ENCODE data around the gene KLK6.

The KLK6 gene

DNA sequence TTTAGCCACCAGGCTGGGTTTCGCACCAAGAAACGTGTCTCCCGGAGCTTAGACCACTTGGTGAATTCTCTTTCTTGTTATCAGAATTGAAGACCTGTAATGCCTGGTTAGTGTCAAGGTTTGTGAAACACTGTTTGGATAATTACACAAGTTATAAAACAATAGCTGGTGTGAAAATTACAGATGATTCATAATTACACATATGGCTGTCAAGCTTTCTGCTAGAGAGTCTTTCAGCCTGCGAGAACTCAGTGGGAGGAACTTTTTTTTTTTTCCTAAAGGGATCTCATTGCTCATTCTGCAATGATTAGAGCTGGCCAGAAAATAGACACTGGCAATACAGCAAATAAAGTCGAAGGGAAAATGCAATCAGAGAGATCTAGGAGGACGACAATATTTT is 44.8 kb downstream of the KLK6 start:
- H3K4me2 ChIP-seq, result no peak overlapping the region
- H3K36me3 ChIP-seq (ENCODE audit: insufficient read depth), result no peaks in the 10 kb centered on the region
- TF ChIP-seq, protein P1, sequence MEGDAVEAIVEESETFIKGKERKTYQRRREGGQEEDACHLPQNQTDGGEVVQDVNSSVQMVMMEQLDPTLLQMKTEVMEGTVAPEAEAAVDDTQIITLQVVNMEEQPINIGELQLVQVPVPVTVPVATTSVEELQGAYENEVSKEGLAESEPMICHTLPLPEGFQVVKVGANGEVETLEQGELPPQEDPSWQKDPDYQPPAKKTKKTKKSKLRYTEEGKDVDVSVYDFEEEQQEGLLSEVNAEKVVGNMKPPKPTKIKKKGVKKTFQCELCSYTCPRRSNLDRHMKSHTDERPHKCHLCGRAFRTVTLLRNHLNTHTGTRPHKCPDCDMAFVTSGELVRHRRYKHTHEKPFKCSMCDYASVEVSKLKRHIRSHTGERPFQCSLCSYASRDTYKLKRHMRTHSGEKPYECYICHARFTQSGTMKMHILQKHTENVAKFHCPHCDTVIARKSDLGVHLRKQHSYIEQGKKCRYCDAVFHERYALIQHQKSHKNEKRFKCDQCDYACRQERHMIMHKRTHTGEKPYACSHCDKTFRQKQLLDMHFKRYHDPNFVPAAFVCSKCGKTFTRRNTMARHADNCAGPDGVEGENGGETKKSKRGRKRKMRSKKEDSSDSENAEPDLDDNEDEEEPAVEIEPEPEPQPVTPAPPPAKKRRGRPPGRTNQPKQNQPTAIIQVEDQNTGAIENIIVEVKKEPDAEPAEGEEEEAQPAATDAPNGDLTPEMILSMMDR (conservative IDR thresholded peaks at IDR 0.05; ENCODE audit: low read depth, low read length), result no peak
- H3K79me2 ChIP-seq (ENCODE audit: insufficient read depth, low read depth), result no peaks in the 10 kb centered on the region
- no peaks in the 10 kb centered on the region for H3K4me1 ChIP-seq (ENCODE audit: low read depth, poor library complexity, severe bottlenecking)
- H3K9ac ChIP-seq, result no peak overlapping the region
- no peak overlapping the region for H3K27ac ChIP-seq
- H4K20me1 ChIP-seq (ENCODE audit: insufficient read depth), result no peaks in the 10 kb centered on the region
- H2AFZ ChIP-seq (ENCODE audit: low read depth), result no peak overlapping the region
- peaks cover 6% of the 10 kb centered on the region; the same call in 1 of the 2 replicates for H3K27me3 ChIP-seq (ENCODE audit: insufficient read depth, low read depth)
- no peak overlapping the region for H3K4me3 ChIP-seq (IDR thresholded peaks at IDR 0.05; ENCODE audit: insufficient read depth, low read depth, low read length)

DNA sequence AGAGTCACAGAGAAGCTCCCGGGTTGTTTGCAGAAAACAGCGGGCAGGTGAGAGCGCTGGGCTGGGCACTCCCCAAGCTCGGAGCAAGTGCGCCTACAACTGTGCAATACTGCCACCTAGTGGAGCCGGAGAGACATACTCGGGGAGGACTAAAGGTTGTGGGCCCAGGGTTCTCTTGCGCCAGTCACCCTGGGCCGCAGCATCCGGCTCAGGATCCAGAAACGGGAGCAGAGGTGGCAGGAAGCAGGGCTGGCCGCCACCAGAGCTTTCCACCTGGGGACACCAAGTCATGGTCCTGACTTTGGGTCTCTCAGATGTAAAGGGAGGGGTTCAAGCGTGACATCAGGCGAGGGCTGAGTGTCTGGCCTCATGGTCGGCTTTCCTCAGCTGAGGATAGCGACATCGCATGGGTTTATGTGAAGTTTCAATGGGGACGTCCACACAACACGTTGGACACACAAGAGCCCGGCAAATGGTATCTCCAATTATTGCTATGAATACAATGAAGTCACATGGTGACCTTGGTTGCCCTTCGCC is 47.0 kb downstream of the KLK6 start:
- Histone ChIP-seq H3K4me2 (no peak overlapping the region), H3K36me3 (ENCODE audit: insufficient read depth) (no peaks in the 10 kb centered on the region), H3K4me1 (ENCODE audit: low read depth, poor library complexity, severe bottlenecking) (no peaks in the 10 kb centered on the region), H2AFZ (ENCODE audit: low read depth) (no peak overlapping the region), H3K4me3 (IDR thresholded peaks at IDR 0.05; ENCODE audit: insufficient read depth, low read depth, low read length) (no peak overlapping the region), H4K20me1 (ENCODE audit: insufficient read depth) (no peaks in the 10 kb centered on the region), H3K9ac (no peak overlapping the region), H3K79me2 (ENCODE audit: insufficient read depth, low read depth) (no peaks in the 10 kb centered on the region), H3K27me3 (ENCODE audit: insufficient read depth, low read depth) (peaks cover 6% of the 10 kb centered on the region; the same call in 1 of the 2 replicates), H3K27ac (no peak overlapping the region)
- TF ChIP-seq, protein P1 (conservative IDR thresholded peaks at IDR 0.05; ENCODE audit: low read depth, low read length), result peak; percentile 56

DNA sequence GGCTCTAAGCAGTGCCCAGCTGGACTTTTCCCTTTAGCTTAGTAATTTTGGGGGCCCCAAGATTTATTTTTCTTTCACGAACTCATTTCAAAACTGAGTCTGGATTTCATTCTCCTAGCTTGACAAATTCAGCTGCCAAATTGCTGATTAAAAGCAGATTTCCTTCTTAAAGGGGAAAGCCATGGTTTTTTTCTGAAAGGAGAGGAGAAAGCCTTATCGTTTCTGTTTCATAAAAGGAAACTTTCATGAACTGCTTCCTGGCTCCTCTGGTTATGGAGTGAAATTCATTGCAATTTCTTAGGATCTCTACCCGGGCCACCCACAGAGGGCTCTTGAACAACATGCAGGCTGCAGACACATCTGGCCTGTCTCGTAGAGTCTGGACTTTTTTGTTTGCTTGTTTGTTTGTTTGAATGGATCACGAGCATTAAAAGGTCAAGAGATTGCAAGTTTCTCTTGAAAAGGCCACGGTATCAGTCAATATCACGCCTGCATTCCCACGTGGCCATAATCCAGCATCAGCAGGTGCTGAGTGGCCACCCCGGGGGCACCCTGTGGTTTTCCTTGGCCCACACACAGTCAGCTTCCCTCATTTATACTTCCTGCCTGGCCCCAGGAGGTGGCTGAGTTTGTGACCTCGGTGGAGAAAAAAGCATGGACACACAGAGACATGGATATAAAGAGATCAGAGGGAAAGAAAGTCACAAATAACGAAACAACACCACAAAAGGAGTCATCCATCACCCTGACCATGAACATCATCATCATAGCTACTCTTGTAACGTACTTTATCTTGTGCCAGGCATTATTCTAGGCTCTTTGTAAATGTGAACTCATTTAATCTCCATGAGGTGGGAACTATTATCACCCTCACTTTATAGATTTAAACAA is 47.7 kb downstream of the KLK6 start:
- Histone ChIP-seq H3K4me1 (ENCODE audit: low read depth, poor library complexity, severe bottlenecking) (no peaks in the 10 kb centered on the region), H3K79me2 (ENCODE audit: insufficient read depth, low read depth) (no peaks in the 10 kb centered on the region), H4K20me1 (ENCODE audit: insufficient read depth) (no peaks in the 10 kb centered on the region), H3K27me3 (ENCODE audit: insufficient read depth, low read depth) (peaks cover 6% of the 10 kb centered on the region; the same call in 1 of the 2 replicates), H3K4me3 (IDR thresholded peaks at IDR 0.05; ENCODE audit: insufficient read depth, low read depth, low read length) (no peak overlapping the region), H3K27ac (no peak overlapping the region), H3K36me3 (ENCODE audit: insufficient read depth) (no peaks in the 10 kb centered on the region), H2AFZ (ENCODE audit: low read depth) (no peak overlapping the region), H3K4me2 (no peak overlapping the region), H3K9ac (no peak overlapping the region)
- TF ChIP-seq, protein P1 (conservative IDR thresholded peaks at IDR 0.05; ENCODE audit: low read depth, low read length), result no peak

DNA sequence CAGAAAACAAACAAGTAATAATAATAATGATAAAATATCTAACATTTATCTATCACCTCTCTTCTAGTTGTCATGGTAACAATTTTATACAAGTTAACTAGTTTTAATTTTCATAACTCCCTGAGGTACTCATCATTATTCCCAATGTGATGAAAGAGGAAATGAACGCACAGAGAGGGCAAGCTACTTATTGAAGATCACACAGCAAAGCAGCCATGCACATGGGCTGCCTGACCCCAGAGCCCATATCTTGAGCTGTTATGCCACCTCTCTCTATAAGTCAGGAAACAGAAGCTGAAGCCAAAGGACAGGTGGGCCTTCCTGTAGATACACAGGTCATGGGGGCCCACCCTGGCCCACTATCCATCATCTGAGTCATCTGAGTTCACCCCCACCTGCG is 53.3 kb downstream of the KLK6 start:
- Histone ChIP-seq H3K27ac (no peak overlapping the region), H2AFZ (ENCODE audit: low read depth) (no peak overlapping the region), H3K79me2 (ENCODE audit: insufficient read depth, low read depth) (no peaks in the 10 kb centered on the region), H3K4me1 (ENCODE audit: low read depth, poor library complexity, severe bottlenecking) (no peaks in the 10 kb centered on the region), H4K20me1 (ENCODE audit: insufficient read depth) (no peaks in the 10 kb centered on the region), H3K9ac (no peak overlapping the region), H3K4me2 (no peak overlapping the region), H3K27me3 (ENCODE audit: insufficient read depth, low read depth) (peaks cover 2% of the 10 kb centered on the region; the same call in 1 of the 2 replicates), H3K4me3 (IDR thresholded peaks at IDR 0.05; ENCODE audit: insufficient read depth, low read depth, low read length) (no peak overlapping the region), H3K36me3 (ENCODE audit: insufficient read depth) (no peaks in the 10 kb centered on the region)
- TF ChIP-seq, protein P1 (conservative IDR thresholded peaks at IDR 0.05; ENCODE audit: low read depth, low read length), result no peak
